AG08396 (cell line): ENCODE measurements around the gene SEMA6B.
A peak's percentile ranks its signal among the peaks of the same experiment; 100 is the strongest.

Experiments used
- DNase-seq: peaks from one replicate; pipeline ENCODE4 v3.0.0; 2012; ENCODE audit warnings: low spot score, mixed read lengths

SEMA6B gene

DNA sequence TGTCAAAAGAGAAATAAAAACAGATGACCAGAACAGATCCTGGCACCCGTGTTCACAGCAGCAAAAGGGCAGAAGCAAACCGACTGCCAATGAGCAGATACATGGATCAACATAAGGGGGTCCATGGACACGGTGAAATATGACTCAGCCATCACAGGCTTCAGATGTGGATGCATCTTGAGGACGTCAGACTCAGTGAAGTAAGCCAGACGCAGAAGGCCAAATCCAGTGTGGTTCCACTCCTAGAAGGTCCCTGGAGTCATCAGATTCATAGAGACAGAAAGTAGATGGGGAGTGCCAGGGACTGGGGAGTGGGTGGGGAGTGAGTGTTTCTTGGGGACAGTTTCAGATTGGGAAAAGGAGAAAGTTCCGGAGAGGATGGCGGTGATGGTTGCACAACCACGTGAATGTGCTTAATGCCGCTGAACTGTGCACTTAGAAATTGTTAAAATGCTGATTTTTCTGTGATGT lies 28.8 kb upstream of the SEMA6B start:
- no peak for DNase-seq

DNA sequence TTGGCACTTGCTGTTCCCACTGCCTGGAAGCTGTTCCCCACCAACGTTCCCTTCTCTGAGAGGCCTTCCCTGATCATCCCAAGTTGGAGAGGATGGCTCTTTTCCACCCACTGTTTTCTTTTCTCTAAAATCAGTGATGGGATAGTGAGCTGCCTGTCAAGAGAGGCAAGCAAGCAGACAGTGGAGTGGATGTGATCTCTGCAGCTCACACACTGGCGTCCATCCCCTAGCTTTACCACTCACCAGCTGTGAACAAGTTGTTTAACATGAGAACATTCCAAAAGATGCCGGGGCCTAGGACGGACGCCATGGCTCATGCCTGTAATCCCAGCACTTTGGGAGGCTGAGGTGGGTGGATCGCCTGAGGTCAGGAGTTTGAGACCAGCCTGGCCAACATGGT lies 28.0 kb upstream of the SEMA6B start:
- DNase-seq, result no peak

DNA sequence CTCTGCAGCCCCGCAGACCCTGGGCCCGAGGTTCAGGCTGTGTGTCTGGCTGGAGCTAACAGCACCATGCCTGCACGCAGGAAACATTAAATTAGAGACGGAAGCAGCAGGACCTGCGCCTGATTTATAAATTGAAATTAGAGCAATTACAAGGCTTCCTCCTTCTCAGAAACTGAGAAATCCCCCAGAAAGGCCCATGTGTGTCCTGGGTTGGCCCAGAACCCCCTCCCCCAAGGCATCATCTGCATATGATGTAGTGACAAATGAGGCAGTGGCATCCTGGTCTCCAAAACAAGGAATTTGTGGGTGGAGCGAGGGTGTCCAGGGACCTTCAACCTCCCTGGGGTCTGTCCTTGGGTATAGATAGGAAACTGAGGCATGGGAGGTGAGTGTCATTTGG lies 27.2 kb upstream of the SEMA6B start:
- DNase-seq, result no peak

DNA sequence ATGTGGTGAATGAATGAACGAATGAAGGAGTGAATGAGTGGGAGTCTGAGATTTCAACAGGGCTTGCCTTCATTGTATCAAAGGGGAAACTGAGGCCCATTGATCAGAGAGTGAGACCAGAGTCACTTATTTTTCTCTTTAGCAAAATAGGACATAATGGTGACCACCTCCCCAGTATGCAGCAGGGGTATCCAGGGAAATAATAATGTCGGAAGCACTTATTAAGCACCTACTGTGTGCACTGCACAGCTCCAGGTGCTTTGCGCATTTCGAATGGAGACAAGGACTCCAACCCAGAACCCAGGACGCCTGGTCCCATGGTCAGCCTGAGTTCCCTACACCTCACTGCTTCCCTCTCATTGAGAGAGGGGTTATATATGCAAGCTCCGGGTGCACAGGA lies 26.8 kb upstream of the SEMA6B start:
- DNase-seq, result no peak

DNA sequence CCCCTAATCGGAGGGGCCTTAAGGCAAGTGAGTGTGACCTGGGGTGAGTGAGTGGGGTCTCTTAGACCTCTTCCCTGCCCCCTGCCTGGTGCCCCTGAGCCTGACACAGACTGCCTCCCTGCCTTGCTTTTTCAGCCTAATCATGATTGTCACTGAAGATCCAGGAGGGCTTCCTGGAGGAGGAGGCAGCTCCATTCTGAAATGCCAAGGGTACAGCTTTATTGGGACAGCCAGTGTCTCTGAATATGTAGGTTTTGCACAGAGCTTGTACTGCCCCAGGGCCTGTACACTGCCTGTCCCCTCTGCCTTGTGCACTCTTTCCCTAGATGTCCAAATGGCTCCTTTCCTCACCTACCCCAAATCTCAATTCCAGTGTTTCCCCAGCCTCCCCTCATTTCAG lies 26.1 kb upstream of the SEMA6B start:
- no peak for DNase-seq

DNA sequence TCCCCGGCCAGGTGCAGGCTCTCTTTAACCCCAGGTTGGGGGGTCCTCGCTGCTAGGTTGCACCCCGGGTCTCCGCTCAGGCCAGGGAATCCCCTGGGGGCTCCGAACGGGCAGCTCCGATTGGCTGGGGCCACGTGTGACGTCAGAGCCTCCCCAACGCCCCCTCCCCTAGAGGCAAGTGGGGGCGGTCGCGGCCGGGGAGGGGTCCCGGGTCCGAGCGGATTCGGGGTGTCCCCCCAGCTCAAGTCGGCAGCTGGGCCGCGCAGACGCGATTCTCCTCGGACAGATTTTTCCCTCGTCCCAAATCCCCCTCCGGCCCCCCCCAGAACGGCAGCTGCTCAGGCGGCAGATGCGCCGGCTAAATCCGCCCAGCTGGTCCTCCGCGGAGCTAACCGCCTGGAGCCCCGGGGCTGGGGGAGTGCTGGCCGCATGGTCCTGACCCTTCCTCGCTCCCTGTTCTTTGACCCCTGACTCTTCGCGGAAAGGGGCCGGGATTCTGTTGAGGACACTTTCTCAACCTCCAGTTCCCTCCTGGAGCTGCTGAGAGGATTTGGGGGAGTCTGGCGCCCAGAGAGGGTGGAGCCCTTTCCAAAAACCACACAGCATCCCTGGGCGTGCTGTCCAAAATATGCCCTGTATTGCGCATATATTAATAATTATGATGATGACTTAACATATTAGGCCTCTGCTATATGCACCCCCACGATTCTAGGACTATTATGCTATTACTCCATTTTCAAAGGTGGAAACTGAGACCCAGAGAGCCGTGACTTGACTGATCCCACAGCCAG lies 25.4 kb upstream of the SEMA6B start:
- DNase-seq, result no peak

DNA sequence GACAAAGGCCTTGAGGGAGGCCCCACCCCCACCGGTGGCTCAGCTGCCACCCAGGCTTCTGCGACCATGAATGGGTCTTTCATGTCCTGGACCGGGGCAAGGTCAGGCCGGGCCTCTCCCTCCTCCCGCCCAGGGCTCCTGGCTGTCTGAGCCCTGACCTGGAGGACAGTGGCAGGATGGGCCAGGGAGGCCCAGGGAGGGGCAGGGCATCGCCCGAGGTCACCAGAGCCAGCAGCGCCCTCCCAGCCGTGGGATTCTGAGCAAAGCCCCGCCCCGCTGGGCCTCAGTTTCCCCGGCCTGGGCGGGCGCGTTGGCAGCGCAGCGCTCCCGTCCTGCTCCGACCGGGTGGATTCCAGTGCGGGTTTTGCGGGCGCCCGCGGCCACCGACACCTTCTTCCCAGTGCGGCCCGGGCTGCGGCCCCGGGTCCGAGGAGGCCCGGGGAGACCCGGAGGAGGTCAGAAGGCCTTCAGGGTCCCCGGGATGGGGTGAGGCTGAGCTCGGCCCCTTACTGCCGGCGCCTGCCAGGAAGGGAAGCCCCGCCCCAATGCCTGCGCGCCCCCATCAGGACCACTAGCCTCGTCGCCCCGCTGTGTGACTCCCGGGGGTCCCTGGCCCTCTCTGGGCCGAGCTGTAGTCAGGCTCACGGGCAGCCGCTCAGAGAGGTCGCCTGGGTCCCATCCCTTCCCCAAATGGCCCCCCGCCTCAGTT lies 24.6 kb upstream of the SEMA6B start:
- peak; percentile 73 for DNase-seq

DNA sequence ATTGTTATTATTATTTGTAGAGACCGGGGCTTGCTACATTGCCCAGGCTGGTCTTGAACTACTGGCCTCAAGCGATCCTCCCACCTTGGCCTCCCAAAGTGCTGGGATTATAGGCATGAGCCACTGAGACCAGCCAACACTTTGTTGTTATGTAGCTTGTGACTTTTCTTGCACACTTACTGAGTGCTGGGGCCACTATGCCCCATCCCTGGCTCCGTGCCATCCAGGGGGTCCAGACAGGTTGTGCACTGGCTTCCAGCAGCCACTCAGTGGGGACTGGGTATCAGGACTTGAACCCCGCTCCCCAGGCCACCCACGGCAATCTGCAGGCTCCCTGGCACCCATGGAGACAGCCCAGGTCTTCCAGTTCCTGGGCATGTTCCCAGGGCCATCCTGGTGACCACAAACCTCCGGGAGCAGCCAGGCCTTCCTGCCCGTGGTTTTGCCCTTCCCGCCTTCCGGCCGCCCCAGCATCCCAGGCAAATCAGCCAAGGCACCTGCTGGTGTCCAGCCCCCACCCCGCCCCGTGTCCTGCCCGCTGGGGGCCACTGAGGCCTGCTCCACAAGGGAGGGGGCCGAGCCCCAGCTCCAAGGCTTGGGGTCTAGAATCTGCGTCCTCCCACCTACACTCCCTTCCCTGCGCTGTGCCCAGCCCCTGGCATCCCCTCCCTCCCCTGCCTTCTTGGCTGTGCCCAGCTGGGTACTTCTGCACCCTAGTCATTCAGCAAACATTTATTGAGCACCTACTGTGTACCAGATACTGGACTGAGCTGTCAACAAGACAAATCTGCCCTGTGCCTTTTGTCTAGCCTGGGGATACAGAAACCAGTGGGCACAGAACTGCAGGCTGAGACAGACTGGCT lies 23.7 kb upstream of the SEMA6B start:
- DNase-seq, result no peak

DNA sequence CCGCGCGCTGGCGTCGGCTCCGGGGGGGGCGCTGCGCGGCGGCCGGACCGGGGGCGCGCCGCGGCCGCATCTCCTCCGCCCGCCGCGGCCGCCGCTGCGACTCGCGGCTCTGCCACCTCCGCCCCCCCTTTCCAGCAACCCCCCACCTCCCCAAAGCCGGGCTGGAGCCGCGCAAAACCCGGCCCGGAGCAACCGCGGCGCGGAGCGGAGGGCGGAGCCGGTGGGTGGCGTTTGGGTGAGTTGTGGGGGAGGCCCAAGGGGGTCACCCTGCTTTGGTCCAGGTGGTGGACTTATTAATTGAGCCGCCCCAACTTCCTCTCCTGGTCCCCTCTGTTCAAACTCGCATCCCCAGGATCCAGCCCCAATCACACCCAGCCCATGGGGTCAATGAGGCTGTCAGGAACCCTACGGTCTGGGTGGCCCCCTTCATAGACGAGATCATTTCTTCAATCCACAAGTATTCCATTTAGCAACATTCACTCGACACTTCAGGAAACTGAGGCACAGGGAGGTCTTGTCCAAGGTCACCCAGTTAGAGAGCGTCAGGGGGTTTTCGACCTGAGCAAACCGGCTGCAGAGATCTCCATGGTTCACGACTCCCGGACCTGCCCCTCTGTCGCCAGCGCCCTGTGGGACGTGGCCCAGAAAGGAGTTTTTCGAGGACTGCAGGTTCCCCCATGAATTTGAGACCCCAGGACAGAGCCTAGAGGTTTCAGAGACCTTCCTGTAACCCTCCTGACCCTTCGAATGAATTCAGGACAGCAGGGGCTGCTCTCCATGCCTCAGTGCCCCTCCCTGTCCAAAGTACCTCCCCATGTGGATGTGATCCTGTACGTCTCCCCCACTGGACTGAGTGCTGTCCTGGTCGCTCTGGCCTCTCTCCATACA lies 22.4 kb upstream of the SEMA6B start:
- DNase-seq, result peak; percentile 72

DNA sequence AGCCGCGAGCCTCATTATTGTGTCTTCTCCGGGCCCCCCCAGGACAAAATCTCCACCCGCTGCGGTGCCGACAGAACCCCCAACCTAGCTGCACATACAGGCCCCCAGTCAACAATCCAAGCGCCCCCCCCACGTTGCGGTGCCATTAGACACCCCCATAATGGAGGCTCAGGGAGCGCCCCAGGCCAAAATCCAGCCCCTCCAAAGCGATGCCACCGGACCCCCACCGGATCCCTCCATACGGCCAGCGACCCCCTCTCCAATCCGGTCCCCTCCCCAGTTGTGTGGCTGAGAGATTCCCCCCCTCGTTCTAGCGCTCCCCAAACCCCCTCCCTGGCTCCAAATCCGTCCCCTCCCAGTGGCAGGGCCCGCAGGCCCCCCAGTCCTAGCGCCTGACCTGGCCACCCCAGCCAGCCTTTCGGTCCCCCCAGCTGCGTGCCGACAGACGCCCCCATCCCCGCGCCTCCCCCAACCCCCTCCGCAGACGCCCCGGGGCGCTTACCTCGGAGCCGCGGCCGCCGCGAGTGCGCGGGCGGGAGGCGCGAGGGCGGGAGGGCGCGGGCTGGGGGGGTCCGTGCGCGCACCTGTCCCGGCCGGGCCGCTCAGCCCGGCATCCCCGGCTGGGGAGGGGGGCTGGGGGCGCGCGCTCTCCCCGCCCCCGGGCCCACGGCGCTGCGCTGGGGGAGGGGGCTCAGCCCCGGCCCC lies 21.6 kb upstream of the SEMA6B start:
- DNase-seq, result no peak

DNA sequence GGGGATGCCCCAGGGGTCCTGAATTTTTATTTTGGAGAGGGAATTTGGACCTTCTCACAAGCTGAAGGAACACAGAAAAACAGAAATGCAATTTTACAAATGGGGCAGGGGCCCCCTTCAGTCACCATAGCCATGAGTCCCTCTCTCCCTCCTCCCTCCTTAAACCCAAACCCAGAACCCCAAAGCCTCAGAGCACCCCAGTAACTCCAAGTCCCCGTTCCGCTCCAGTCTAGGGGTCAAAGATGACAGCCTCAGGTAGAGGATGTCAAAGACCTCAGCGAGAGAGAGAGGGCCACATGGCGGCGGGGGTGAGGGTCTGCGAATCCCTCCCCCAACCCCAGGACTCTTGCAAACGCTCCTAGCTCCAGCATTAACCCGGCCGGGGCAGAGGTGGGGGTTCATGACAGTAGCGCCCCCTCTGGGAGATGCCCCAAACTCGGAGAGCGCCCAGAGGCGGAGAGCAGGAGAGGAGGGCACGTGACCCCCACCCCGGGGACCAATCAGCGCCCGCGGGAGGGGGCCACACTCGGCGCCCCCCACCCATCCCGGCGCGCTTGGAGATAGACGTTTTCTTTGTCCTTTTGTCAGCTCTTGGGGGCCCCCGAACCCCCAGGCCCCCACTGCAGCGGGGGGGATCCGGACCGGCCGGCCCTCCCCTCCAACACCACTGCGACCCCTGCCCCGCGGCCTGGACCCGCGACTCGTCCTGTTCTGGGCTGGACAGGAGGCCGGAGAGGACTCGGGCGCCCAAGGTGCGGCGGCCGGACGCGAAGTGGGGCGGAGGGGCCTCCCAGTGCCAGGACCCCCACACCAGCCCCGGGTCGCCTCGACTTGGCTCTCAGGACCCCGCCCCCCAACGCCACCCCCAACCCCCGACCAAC lies 20.8 kb upstream of the SEMA6B start:
- no peak for DNase-seq

DNA sequence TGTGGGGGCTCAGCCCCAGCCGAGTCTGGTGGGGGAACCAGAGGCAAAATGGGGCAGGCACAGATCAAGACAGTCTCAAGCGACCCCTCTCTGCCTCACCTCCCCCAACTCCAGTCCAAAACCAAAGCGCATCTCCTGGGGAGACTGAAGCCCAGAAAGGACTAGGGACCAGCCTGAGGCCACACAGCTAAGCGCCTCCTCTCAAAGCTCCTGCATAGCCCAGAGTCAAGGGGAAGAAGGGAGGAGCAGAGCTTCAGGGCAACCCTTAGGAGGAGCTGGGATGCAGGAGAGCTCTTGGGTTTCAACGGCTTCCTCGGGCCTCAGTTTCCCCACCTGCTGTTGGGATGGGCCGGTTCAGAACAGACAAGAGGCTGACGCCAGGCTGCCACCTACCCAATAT lies 19.9 kb upstream of the SEMA6B start:
- DNase-seq, result no peak

DNA sequence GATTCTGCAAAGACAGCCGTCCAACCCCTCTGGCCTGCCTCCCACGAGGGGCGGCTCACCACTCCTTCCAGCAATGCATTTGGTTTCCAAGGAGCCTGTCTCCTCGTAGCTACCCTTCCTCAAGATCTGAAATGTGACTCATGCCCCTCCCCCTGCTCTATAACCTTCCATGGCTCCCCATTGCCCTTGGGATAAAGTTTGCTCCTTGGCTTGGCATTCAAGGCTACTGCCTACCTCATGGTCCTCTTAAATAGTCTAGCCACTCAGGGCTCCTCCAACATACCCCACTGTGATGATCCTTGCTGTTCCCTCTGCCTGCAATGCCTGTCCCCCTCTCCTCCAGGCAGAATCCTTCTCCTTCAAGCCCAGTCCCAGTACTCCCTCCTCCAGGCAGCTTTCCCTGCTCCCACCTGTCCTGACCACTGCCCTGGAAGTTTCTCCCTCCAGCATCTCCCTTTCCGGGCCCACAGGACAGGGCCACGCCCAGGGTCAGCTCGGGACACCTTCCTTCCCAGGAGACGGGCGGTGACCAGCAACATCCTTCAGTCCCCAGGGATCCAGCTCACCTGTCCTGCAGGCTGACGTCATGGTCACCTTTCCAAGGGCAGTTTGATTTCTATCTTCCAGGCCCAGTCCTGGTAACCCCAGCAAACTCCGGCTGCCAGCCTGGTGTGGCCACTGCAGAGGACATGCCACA lies 19.2 kb upstream of the SEMA6B start:
- no peak for DNase-seq

DNA sequence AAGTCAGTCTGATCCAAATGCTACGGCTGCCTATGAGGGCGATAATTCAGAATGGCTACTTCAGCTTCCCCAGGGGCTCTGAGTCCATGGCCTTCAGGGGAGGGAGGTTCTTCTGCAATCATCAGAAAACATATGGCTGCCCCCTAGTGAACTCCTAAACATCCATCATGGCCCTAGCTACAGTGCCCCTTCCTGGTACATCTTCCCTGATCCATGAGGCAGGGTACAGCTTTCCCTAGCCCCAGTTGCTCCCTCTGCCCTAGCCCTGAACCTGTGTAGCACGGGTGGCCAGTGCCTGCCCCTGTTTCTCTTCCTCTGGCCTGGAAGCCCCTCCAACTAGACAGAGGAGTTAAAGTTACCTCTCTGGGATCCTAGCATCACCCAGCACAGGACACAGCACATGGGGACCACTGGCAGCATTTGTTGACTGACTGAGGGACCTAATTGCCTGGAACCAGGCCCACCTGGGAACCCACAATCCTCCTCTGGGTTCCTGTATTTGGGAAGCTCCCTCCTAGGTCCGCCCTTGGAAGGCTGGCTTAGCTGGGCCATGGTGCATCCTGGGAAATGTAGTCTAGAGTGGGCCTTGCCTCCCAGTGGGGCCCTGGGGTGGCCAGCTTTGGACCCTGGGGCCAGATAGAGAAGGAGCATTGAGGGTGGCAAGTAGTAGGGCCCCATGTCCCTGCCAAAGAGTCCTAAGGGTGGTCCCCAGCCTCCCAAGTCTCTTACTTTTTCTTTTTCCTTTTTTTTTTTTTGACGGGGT lies 17.7 kb upstream of the SEMA6B start:
- no peak for DNase-seq

DNA sequence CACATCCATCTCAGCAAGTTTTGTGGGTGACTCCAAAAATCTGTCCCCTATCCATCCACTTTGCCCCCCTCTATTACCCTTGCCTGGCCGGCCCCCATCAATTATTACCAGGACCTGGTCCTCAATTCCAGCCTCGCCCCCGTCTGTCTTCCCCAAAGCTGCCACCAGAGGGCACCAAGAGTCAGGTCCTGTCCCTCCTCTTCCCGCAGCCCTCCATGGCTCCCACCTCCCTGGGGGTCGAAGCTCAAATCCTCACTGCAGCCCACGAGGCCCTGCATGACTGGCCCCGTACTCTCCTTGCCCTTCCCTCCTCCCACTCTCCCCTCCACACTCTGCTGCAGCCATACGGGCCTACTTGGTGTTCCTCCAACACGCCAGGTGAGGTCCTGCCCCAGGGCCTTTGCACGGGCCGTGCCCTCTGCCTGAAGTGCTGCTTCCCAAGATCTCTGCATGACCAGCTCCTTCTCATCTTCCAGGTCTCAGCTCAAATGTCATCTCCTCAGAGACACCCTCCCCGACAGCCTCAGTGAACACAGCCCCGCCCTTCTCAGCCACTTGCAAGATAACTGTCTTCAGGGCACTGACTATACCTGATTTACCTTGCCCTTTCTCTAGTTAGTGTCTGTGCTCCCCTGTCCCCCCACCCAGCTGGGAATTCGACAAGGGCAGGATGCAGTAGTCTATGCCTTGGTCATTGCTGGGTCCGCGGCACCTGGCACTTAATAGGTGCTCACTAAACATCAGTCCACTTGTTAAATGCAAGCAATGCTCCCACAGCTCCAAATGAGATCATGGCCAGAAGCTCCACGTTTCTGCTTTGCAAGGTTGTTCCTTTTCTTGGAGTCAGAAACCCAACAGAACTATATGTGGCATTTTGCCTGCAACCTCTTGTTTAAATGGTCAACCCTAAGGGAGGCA lies 16.8 kb upstream of the SEMA6B start:
- peak; percentile 74 for DNase-seq

DNA sequence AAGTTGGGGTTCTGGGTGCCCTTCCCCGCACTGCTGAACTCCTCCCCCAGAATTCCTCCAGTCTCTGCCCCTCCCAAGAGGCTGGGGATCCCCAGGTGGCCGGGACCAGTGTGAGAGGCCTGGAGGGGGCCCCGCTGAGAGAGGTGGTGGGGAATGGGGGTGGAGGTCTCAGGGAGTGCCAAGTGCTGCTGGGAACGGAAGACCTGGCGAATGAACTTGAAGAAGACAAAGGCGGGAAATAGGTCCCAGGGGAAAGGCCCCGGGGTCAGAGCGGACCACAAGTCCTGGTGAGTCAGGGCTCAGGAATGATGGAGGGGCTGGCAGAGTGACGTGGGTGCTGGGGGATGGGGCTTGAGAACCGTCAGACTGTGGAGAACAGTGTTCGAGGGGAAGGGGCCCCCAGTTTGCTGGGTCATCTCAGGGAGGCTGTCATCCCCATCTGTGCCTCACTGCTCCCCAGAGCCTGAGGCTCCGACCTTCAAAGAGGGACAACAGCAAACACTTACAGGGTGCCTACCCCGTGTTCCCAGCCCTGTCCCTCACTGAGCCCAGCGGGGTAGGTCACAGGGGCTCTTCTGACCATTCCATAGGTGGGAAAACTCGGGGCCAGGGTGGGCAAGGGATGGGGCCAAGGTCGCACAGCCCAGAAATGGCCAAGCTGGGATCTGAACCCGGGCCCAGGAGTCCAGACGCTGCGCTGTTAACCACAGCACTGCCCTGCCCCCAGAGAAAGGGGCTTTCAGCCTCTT lies 16.0 kb upstream of the SEMA6B start:
- DNase-seq, result peak; percentile 87

DNA sequence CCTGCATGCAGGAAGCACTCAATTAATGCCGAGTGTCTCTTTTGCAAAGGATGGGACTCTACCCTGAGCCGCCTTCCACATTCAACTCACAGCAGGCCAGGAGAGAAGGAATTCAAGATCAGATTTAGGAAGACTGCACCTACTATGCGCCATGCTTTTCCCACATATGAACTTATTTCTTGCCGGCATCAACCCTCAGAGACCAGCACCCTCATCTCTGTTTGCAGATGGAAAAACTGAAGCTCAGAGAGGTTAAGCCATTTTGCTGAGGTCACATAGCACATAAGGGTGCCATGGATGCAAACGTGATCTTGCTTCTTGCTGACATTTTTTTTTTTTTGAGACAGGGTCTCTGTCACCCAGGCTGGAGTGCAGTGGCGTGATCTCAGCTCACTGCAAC lies 14.2 kb upstream of the SEMA6B start:
- no peak for DNase-seq
